Dermis blood vessel endothelial cell (primary cell): ENCODE results near the gene ZNF273. TPM values are rescaled to one million over a fixed set of nuclear protein-coding genes. Genes with fewer than 3 reads are reported as not detected.
"Not testable (repeated sequence)": the region's sequence is repeated elsewhere in the genome, so short reads cannot be mapped to it uniquely, and the experiment has no call there.

Source experiments
- DNase-seq: peaks from one replicate; pipeline ENCODE4 v3.0.0; 2010
- total RNA-seq: library from RNA; depleted of rRNA; stranded (reverse); fragments of >200 nt; gene quantifications from 2 replicates; pipeline ENCODE4 v1.2.3, GENCODE V29; 2014

ZNF273 gene
- total RNA-seq, 1 donor from 2014 or later = 10.9 TPM

GRCh38 chr7:64890273-64890672 lies 12.8 kb upstream of the ZNF273 start:
- not testable (repeated sequence) for DNase-seq

GRCh38 chr7:64890761-64891362 lies 12.2 kb upstream of the ZNF273 start:
- no peak for DNase-seq

- not testable (repeated sequence) for DNase-seq
Measured at GRCh38 chr7:64891363-64892081, 11.6 kb upstream of the ZNF273 start.

GRCh38 chr7:64892116-64892515 lies 11.0 kb upstream of the ZNF273 start:
- DNase-seq = no peak

GRCh38 chr7:64892666-64893309 lies 10.3 kb upstream of the ZNF273 start:
- no peak for DNase-seq

GRCh38 chr7:64893401-64893800 lies 9.7 kb upstream of the ZNF273 start:
- DNase-seq = no peak

- DNase-seq = not testable (repeated sequence)
Measured at GRCh38 chr7:64902461-64902805, 640 bp upstream of the ZNF273 start.

GRCh38 chr7:64904008-64904407 lies 935 bp downstream of the ZNF273 start:
- DNase-seq = no peak

- DNase-seq = no peak
Measured at GRCh38 chr7:64905133-64905532, 2.1 kb downstream of the ZNF273 start.

GRCh38 chr7:64905547-64905946 lies 2.5 kb downstream of the ZNF273 start:
- DNase-seq = no peak

- peak; percentile 7 for DNase-seq
Measured at GRCh38 chr7:64907641-64908326, 4.7 kb downstream of the ZNF273 start.

- no peak for DNase-seq
Measured at GRCh38 chr7:64908358-64908757, 5.3 kb downstream of the ZNF273 start.

GRCh38 chr7:64914557-64914956 lies 11.5 kb downstream of the ZNF273 start:
- no peak for DNase-seq

GRCh38 chr7:64915301-64915700 lies 12.2 kb downstream of the ZNF273 start:
- DNase-seq = not testable (repeated sequence)

- not testable (repeated sequence) for DNase-seq
Measured at GRCh38 chr7:64928252-64929187, 25.4 kb downstream of the ZNF273 start.

- DNase-seq = no peak
Measured at GRCh38 chr7:64934478-64934877, 31.4 kb downstream of the ZNF273 start.

- DNase-seq = no peak
Measured at GRCh38 chr7:64938540-64938939, 35.5 kb downstream of the ZNF273 start.

GRCh38 chr7:64940021-64940420 lies 36.9 kb downstream of the ZNF273 start:
- DNase-seq = not testable (repeated sequence)

- not testable (repeated sequence) for DNase-seq
Measured at GRCh38 chr7:64944667-64945502, 41.8 kb downstream of the ZNF273 start.

- no peak for DNase-seq
Measured at GRCh38 chr7:64945503-64946175, 42.6 kb downstream of the ZNF273 start.

- DNase-seq = peak; percentile 27
Measured at GRCh38 chr7:64946772-64947171, 43.7 kb downstream of the ZNF273 start.
